ENCODE measurements around the gene RBM33. TPM values are rescaled to one million over a fixed set of nuclear protein-coding genes. Genes with fewer than 3 reads are reported as not detected.
A peak's percentile ranks its signal among the peaks of the same experiment; 100 is the strongest.

The RBM33 gene
- total and polyA plus RNA-seq, 2 of the 13 experiments (the other 11 are each of a cell fraction or from before 2014, with no cell fraction given), result 12.4 to 28.9 TPM

DNA sequence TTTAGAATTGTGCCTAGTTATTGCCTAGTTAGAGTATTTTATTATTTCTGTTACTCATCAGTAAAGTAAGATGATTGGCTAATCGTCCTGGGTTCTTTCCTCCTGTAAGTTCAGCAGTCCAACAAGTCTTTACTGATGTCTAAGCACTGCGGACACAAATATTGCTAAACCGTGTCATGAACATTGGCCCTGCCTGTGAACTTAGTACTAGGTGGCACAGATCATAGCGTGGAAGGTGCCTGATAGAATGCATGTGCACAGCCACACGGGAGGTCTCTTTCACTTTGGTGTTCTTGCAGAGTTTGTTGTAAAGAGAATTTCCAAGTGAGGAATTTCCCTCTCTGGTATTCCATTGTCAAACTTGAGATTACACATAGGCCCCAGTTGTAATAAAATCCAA lies 38.0 kb downstream of the RBM33 start (continued):
- TF ChIP-seq ZNF577 (CRISPR knock-in tag; IDR thresholded peaks at IDR 0.05; ENCODE audit: borderline replicate concordance, low read depth), result no peak
- TF ChIP-seq, protein P1, sequence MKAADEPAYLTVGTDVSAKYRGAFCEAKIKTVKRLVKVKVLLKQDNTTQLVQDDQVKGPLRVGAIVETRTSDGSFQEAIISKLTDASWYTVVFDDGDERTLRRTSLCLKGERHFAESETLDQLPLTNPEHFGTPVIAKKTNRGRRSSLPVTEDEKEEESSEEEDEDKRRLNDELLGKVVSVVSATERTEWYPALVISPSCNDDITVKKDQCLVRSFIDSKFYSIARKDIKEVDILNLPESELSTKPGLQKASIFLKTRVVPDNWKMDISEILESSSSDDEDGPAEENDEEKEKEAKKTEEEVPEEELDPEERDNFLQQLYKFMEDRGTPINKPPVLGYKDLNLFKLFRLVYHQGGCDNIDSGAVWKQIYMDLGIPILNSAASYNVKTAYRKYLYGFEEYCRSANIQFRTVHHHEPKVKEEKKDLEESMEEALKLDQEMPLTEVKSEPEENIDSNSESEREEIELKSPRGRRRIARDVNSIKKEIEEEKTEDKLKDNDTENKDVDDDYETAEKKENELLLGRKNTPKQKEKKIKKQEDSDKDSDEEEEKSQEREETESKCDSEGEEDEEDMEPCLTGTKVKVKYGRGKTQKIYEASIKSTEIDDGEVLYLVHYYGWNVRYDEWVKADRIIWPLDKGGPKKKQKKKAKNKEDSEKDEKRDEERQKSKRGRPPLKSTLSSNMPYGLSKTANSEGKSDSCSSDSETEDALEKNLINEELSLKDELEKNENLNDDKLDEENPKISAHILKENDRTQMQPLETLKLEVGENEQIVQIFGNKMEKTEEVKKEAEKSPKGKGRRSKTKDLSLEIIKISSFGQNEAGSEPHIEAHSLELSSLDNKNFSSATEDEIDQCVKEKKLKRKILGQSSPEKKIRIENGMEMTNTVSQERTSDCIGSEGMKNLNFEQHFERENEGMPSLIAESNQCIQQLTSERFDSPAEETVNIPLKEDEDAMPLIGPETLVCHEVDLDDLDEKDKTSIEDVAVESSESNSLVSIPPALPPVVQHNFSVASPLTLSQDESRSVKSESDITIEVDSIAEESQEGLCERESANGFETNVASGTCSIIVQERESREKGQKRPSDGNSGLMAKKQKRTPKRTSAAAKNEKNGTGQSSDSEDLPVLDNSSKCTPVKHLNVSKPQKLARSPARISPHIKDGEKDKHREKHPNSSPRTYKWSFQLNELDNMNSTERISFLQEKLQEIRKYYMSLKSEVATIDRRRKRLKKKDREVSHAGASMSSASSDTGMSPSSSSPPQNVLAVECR (CRISPR knock-in tag; IDR thresholded peaks at IDR 0.05; ENCODE audit: borderline replicate concordance), result peak; percentile 58; the same call in 1 of the 2 replicates
- no peak for TF ChIP-seq ZNF234 (CRISPR knock-in tag; conservative IDR thresholded peaks at IDR 0.05)
- TF ChIP-seq ZNF850 (CRISPR knock-in tag; conservative IDR thresholded peaks at IDR 0.05), result no peak
- TF ChIP-seq, protein P2, sequence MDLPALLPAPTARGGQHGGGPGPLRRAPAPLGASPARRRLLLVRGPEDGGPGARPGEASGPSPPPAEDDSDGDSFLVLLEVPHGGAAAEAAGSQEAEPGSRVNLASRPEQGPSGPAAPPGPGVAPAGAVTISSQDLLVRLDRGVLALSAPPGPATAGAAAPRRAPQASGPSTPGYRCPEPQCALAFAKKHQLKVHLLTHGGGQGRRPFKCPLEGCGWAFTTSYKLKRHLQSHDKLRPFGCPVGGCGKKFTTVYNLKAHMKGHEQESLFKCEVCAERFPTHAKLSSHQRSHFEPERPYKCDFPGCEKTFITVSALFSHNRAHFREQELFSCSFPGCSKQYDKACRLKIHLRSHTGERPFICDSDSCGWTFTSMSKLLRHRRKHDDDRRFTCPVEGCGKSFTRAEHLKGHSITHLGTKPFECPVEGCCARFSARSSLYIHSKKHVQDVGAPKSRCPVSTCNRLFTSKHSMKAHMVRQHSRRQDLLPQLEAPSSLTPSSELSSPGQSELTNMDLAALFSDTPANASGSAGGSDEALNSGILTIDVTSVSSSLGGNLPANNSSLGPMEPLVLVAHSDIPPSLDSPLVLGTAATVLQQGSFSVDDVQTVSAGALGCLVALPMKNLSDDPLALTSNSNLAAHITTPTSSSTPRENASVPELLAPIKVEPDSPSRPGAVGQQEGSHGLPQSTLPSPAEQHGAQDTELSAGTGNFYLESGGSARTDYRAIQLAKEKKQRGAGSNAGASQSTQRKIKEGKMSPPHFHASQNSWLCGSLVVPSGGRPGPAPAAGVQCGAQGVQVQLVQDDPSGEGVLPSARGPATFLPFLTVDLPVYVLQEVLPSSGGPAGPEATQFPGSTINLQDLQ (CRISPR knock-in tag; IDR thresholded peaks at IDR 0.05), result no peak
- no peak for TF ChIP-seq NFRKB (IDR thresholded peaks at IDR 0.05)
- no peak for TF ChIP-seq STAT5B (CRISPR knock-in tag; IDR thresholded peaks at IDR 0.05)
- TF ChIP-seq NFE2L1 (CRISPR knock-in tag; IDR thresholded peaks at IDR 0.05; ENCODE audit: borderline replicate concordance), result no peak
- TF ChIP-seq ELF4 (CRISPR knock-in tag; IDR thresholded peaks at IDR 0.05; ENCODE audit: borderline replicate concordance), result no peak
- no peak for TF ChIP-seq RBFOX2 (IDR thresholded peaks at IDR 0.05; ENCODE audit: low read depth, low read length)
- TF ChIP-seq ZBTB8A (CRISPR knock-in tag; IDR thresholded peaks at IDR 0.05; ENCODE audit: borderline replicate concordance, low read depth), result no peak
- TF ChIP-seq ZSCAN25 (CRISPR knock-in tag; IDR thresholded peaks at IDR 0.05), result no peak
- no peak for TF ChIP-seq RFX5 (IDR thresholded peaks at IDR 0.05; ENCODE audit: low read depth, low read length)
- peak; percentile 88; the same call in 1 of the 2 replicates for TF ChIP-seq ZNF264 (CRISPR knock-in tag; IDR thresholded peaks at IDR 0.05)
- no peak for TF ChIP-seq KLF9 (CRISPR knock-in tag; IDR thresholded peaks at IDR 0.05; ENCODE audit: low read depth)
- no peak for TF ChIP-seq KLF12 (CRISPR knock-in tag; IDR thresholded peaks at IDR 0.05; ENCODE audit: borderline replicate concordance)
- no peak for TF ChIP-seq PCBP1 (IDR thresholded peaks at IDR 0.05; ENCODE audit: borderline replicate concordance, low read depth, low read length)
- no peak for TF ChIP-seq ZNF75D (CRISPR knock-in tag; IDR thresholded peaks at IDR 0.05; ENCODE audit: borderline replicate concordance)
- peak; percentile 44; the same call in 1 of the 2 replicates for TF ChIP-seq MEIS2 (CRISPR knock-in tag; IDR thresholded peaks at IDR 0.05)
- TF ChIP-seq ONECUT2 (CRISPR knock-in tag; IDR thresholded peaks at IDR 0.05), result no peak
- peak; percentile 64 for TF ChIP-seq ASH2L (IDR thresholded peaks at IDR 0.05; ENCODE audit: insufficient read length, low read depth, low read length)
